IMR-90 (cell line): ENCODE data around the gene UXS1.

Experiments
- CEBPB ChIP-seq: IDR thresholded peaks from 2 replicates; pipeline ENCODE4 v1.6.1; 2012; ENCODE audit warnings: low read depth, low read length, improper control_type of control experiment
- CTCF ChIP-seq: conservative IDR thresholded peaks from 2 replicates; pipeline ENCODE4 v1.5.1; 2012; ENCODE audit warnings: mild to moderate bottlenecking, low read depth, low read length, improper control_type of control experiment
- ELK1 ChIP-seq: fragments of 150-350 bp; IDR thresholded peaks from 2 replicates; pipeline ENCODE4 v1.6.1; 2016; ENCODE audit warnings: low read depth, mild to moderate bottlenecking, low read length, moderate library complexity, borderline replicate concordance
- MAFK ChIP-seq: IDR thresholded peaks from 2 replicates; pipeline ENCODE4 v1.6.1; 2012; ENCODE audit warnings: low read depth, low read length, improper control_type of control experiment
- POLR2A ChIP-seq: IDR thresholded peaks from 2 replicates; pipeline ENCODE4 v1.6.1; 2012; ENCODE audit warnings: mild to moderate bottlenecking, low read depth, low read length
- RAD21 ChIP-seq: IDR thresholded peaks from 2 replicates; pipeline ENCODE4 v1.6.1; 2012; ENCODE audit warnings: low read length, improper control_type of control experiment
- SMC3 ChIP-seq: fragments of 150-350 bp; IDR thresholded peaks from 2 replicates; pipeline ENCODE4 v1.6.1; 2016; ENCODE audit warnings: low read depth, mild to moderate bottlenecking, antibody characterized with exemption, low read length, moderate library complexity

- no peak for TF ChIP-seq CTCF
- TF ChIP-seq ELK1: no peak
- no peak for TF ChIP-seq SMC3
- TF ChIP-seq POLR2A: no peak
- TF ChIP-seq MAFK: no peak
- TF ChIP-seq CEBPB: no peak
- no peak for TF ChIP-seq RAD21
These were observed 94.4 kb downstream of the UXS1 start for GRCh38 chr2:106099691-106100090.
